Mammary epithelial cell (primary cell): ENCODE results near the gene XRCC6.

Source experiments
- EZH2 ChIP-seq: IDR thresholded peaks from 2 replicates; pipeline ENCODE4 v1.6.1; 2012; ENCODE audit warnings: low read length, inconsistent platforms, borderline replicate concordance
- TF ChIP-seq, protein P1 (sequence below), 2 donors: IDR thresholded peaks in 1 of 2; conservative IDR thresholded peaks in 1 of 2; 2 replicates each; pipeline ENCODE4 v1.5.1; 2011 to 2012; ENCODE audit warnings: inconsistent platforms in 2 of 2, low read length in 2 of 2, mild to moderate bottlenecking in 2 of 2, control low read depth in 1 of 2, low read depth in 1 of 2; ENCODE audit not compliant: insufficient read depth in 1 of 2; ENCODE audit errors: extremely low read depth in 1 of 2

DNA sequence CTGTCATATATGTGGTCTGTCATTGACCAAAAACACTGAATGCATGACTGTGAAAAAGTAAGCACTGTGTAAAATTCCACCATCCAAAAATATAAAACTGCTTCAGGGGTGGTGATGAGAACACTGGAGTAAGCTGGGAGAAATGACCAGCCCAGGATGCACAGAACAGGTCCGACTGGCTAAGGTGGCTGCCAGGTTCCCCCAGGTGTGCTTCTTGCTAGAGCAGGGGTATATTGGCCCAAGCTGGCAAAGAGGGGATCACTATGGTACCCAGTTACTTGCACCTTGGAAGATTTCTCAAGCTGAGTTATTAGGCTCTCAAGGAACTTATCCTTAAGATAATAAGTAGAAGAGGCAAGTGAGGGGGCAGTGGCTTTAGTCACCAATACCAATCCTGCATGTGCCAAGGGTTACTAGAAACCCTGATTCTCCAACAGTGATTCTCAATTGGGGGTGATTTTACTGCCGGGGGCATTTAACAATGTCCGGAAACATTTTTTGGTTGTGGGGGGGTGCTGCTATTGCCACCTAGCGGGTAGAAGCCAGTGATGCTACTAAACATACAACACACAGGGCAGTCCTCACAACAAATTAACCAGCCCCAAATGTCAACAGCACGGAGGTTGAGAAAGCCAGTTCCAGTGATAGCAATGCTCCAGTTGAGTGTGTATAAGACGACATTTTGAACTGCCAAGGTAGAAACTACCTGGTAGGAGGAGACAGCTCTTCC is 51.9 kb downstream of the XRCC6 start:
- TF ChIP-seq, protein P1, sequence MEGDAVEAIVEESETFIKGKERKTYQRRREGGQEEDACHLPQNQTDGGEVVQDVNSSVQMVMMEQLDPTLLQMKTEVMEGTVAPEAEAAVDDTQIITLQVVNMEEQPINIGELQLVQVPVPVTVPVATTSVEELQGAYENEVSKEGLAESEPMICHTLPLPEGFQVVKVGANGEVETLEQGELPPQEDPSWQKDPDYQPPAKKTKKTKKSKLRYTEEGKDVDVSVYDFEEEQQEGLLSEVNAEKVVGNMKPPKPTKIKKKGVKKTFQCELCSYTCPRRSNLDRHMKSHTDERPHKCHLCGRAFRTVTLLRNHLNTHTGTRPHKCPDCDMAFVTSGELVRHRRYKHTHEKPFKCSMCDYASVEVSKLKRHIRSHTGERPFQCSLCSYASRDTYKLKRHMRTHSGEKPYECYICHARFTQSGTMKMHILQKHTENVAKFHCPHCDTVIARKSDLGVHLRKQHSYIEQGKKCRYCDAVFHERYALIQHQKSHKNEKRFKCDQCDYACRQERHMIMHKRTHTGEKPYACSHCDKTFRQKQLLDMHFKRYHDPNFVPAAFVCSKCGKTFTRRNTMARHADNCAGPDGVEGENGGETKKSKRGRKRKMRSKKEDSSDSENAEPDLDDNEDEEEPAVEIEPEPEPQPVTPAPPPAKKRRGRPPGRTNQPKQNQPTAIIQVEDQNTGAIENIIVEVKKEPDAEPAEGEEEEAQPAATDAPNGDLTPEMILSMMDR (conservative IDR thresholded peaks at IDR 0.05 in 1 of 2, IDR thresholded peaks at IDR 0.05 in 1 of 2; ENCODE audit: extremely low read depth in 1 of 2, insufficient read depth in 1 of 2, low read depth in 1 of 2, low read length in 2 of 2), result peak; percentile 78 to 80
- TF ChIP-seq EZH2, result no peak
